HPDE6-E6E7 (cell line): ENCODE data around the gene ISL2.

ENCODE experiments used
- DNase-seq: peaks from one replicate; pipeline ENCODE4 v3.0.0; 2011; ENCODE audit warnings: missing footprints; ENCODE audit errors: extremely low spot score

The ISL2 gene

GRCh38 chr15:76341366-76342057, 4.9 kb downstream of the ISL2 start:
- DNase-seq: no peak

DNA sequence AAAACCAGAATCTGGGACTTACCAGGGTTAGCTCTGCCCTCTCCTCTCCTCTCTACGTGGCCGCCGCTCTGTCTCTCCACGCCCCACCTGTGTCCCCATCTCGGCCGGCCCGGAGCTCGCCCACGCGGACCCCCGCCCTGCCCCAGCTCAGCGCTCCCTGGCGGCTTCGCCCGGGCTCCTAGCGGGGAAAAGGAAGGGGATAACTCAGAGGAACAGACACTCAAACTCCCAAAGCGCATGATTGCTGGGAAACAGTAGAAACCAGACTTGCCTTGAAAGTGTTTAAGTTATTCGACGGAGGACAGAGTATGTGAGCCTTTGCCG, 5.4 kb downstream of the ISL2 start:
- DNase-seq: no peak

- no peak for DNase-seq
These were observed 6.0 kb downstream of the ISL2 start for GRCh38 chr15:76342382-76343201.

- DNase-seq: no peak
These were observed 6.9 kb downstream of the ISL2 start for GRCh38 chr15:76343313-76343996.

DNA sequence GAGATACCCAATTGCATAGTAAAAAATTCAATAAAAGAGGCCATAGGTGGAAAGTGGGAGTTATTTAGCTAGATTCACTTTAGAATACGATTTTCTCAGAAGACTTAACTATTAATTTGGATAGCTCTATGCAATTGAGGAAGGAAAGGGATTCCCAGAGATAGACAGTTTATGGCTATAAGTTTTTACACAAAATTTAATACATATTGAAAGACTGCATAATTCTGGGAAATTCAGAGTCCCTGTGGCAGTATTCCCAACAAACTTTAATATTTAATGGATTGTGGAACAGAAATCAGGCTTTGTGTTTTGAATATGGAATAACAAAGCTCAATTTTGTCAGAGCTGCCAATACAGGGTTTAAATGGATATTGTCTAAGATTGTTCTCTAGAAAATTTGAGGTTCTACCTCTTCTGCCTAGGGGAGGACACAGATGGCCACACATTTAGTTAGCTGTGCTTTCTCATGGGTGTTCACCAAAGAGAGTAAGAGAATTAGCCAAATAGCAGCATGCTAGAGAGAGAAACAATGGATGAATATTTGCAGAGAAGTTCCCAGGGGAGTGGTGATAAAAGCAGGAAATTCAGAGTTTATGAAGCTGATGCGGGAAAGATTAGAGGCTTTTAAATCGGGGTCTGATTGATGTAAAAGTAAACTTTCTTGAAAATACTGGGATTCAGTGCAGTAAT, 8.5 kb downstream of the ISL2 start:
- no peak for DNase-seq

DNA sequence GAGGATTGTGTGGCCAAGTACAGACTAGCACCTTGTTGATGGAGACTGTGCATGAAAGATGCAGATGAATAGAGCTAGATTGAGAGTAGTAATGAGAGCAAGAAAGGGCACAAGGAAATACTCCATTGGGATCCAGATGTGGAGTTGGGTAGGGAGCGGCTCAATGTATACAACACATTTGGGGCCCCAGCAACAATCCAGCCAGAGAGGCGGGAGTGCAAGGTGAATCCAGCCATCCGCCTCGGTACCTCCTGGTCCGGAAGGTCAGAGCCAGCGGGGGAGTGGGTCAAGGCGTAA, 9.0 kb downstream of the ISL2 start:
- DNase-seq: no peak

DNA sequence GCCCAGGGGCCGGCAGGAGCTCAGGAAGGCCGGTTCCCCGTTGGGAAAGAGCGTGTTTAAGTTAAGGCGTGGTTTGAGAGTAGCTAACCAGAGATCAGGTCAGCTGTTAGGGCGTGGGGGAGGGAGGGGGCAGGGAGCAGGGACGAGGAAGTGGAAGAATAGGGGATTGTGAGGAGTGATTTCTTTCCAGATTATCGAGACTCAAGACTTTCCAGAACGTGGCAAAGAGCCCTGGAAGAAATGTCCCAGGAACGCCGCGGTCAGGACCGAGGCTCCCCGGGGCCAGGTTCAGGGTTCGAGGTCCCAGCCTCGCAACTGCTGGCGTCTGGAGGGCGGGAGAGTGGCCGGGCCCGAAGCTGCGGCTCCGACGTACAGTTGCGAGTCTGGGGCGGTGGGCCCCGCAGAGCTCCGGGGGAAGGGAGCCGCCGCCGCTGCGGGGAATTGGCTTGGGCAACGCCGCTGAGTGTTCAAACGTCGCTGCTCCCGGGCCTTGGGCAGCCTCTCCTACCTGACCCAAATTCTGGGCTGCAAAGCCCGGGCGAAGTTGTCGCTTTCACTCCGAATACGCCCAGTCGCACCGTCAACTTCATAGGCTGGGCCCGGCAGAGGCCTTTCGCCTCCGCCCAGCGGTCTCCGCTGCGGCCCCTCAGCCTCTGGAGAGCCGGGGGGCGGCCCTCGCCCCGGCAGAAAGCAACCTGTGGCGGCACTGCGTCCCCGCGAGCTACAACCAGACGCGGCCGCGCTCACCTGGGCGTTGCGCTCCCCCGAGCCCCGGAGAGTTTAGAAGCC, 9.5 kb downstream of the ISL2 start:
- no peak for DNase-seq

DNA sequence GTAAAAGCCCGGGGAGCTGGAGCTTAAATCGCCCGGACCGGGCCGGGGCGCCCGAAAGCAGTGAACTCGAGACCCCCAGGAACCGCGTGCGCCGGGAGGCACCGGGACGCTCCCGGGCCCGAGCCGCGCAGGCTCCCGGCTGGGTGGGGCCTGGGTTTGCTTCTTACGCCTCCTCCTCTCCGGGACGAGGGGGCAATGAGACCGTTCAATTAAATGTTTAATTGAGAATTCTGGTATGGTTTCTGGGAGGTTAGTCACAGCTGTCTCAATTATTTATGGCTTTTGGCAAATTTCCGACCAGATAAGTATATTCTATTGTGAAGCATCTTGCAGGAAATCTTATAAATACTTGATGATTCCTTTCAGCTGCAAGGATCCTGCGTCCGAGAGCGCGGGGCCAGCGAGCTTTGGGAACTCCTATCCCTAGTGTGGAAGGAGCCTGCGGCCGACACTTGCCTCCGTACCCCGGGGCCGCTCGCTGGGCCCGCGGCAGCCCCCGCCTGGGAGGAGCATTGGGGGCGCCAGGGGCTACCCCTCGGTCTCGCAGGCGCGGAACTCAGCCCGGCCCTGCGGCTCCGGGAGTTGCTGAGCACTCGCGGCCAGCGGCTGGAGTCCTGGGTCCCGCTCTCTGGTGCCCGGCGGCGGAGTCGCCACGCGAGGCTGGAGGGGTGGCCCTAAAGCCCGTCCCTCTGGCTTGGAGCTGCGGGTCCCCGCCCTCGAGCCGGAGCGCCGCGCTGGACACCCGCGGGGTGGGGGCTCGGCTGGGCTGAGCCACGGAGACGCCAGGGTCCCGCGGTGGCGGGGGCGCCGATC, 10.3 kb downstream of the ISL2 start:
- no peak for DNase-seq

DNA sequence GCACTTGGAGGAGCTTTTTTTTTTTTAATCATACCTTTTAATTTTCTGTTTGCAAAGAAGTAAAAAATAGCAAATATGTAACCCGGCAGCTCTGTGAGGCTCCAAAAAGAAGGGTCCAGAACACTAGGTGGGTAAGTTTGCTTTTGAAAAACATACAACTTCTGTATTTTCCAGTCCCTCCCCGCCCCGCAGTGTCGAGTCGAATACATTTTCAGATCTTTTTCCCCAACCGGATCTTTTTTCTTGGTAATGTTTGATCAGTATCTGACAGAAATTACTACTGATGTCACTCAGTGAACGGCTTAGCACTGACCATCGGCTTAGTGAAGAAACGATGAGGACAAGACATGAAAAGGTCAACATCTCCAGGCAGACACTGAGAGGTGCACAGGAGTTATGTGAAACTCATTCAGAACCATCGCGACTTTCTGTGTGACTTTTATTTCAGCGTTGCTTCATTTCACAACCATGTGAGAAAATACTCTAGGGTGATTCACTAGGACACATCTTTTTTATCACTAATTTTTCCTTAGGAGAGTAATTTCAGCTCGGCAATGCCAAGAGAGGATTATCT, 11.0 kb downstream of the ISL2 start:
- no peak for DNase-seq

- DNase-seq: no peak
These were observed 12.9 kb downstream of the ISL2 start for GRCh38 chr15:76349301-76350070.

- DNase-seq: no peak
These were observed 16.5 kb downstream of the ISL2 start for GRCh38 chr15:76353023-76353577.

- no peak for DNase-seq
These were observed 17.3 kb downstream of the ISL2 start for GRCh38 chr15:76353903-76354302.

- no peak for DNase-seq
These were observed 18.4 kb downstream of the ISL2 start for GRCh38 chr15:76354823-76355440.

GRCh38 chr15:76358453-76358852, 21.9 kb downstream of the ISL2 start:
- no peak for DNase-seq

DNA sequence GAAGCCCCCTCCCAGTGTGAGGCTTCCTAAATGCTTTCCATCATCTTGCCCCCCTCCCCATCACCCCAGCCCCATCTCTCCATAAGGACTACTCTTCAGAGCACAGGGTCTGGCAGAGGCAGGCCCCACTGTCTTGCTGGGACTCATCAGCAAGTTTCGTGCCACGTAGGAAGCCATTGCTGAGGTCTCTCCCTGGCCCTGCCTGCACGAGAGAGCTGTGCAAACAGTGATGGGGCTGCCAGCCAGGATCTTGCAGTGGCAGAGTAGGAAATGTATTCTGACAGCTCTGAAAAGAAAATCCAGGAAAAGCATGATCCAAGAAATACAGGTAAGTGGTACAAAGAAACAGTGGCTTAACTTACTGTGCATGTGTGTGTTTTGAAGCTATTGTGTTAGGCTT, 22.6 kb downstream of the ISL2 start:
- no peak for DNase-seq

DNA sequence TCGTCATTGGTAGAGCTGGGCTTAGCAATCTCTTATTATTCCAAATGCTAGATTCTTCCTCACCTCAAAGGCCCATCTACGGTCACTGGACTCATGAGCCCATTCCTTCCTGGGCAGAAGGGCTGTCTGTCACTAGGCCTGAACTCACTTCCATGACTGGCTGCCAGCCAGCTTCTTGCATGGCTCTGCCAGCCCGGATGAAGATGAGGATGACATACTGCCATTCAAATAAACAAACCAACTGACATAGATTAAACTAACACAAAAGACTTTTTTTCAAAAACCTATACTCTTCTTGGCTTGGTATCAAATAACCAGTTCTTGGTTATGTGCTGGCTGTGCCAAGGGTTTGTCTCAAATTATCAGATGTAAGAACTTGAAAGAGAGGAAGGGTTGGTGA, 23.8 kb downstream of the ISL2 start:
- no peak for DNase-seq

DNA sequence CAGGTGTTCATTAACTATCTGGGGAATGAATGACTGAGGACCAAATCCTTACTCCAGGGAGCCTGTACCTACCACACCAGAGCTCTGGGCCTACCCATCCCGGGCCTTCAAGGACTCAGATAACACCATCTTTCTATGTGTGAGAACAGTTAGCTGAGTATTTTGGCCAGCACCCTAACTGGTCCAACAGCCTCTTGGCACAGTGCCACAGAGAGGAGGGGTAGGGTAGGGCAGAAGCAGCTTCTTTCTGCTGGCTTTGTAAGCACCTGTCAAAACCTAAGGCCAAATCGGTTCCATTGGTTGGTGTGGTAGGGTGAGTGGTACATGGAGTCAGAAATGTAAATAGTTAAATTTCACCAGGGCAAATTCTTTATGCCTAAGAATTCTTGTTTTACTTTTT, 26.7 kb downstream of the ISL2 start:
- DNase-seq: no peak

DNA sequence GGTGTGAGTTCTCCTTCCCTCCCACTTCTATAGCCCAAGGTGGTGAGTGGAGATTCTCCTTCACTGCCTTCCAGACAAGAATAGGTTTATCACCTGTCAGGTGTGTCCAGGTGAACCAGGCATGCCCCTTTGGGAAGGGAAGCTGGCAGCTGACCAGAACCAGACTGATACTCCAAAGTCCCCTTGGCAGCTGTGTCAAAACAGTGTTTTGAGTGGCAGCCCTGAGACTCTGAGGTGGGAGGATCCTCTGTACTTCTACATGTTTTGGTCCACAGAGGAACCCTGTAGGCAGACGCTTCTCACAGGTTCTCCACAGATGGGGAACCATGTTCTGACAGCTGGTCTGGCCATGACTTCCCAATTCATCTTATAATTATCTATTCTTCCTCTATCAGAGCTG, 30.1 kb downstream of the ISL2 start:
- no peak for DNase-seq

GRCh38 chr15:76368122-76368621, 31.6 kb downstream of the ISL2 start:
- DNase-seq: no peak
